Skeletal muscle satellite cell (primary cell): ENCODE measurements around the gene ATP11A.

Experiments used
- H3K27me3 ChIP-seq: 2 replicates; pipeline ENCODE4 v1.7.0; 2013; ENCODE audit warnings: low read length; ENCODE audit not compliant: control insufficient read depth, insufficient read depth
- H3K36me3 ChIP-seq: 2 replicates; pipeline ENCODE4 v1.7.0; 2013; ENCODE audit warnings: mild to moderate bottlenecking, control low read depth, low read length; ENCODE audit not compliant: insufficient read depth
- H3K4me1 ChIP-seq: 2 replicates; pipeline ENCODE4 v1.7.0; 2013; ENCODE audit warnings: low read length; ENCODE audit not compliant: control insufficient read depth, insufficient read depth
- H3K4me2 ChIP-seq: 2 replicates; pipeline ENCODE4 v1.7.0; 2013; ENCODE audit warnings: mild to moderate bottlenecking, low read length
- H3K4me3 ChIP-seq: 2 replicates; pipeline ENCODE4 v1.7.0; 2013; ENCODE audit warnings: low read length
- H3K9ac ChIP-seq: 2 replicates; pipeline ENCODE4 v1.7.0; 2013; ENCODE audit warnings: mild to moderate bottlenecking, low read depth, low read length, moderate library complexity
- H3K9me3 ChIP-seq: replicated peaks from 2 replicates; pipeline ENCODE4 v1.7.0; 2013; ENCODE audit warnings: mild to moderate bottlenecking, control low read depth, low read length

Gene ATP11A

GRCh38 chr13:112849500-112849899, 159.7 kb downstream of the ATP11A start:
- no peak overlapping the region for H3K4me3 ChIP-seq
- no peak overlapping the region for H3K9ac ChIP-seq
- no peaks in the 10 kb centered on the region for H3K9me3 ChIP-seq
- H3K27me3 ChIP-seq: no peaks in the 10 kb centered on the region
- H3K4me2 ChIP-seq: no peak overlapping the region
- H3K36me3 ChIP-seq: peaks cover 3% of the 10 kb centered on the region
- H3K4me1 ChIP-seq: no peaks in the 10 kb centered on the region

GRCh38 chr13:112850273-112850672, 160.4 kb downstream of the ATP11A start:
- Histone ChIP-seq H3K4me2 (no peak overlapping the region), H3K36me3 (peaks cover 4% of the 10 kb centered on the region), H3K9ac (no peak overlapping the region), H3K27me3 (no peaks in the 10 kb centered on the region), H3K9me3 (no peaks in the 10 kb centered on the region), H3K4me1 (no peaks in the 10 kb centered on the region), H3K4me3 (no peak overlapping the region)

GRCh38 chr13:112851107-112852038, 161.5 kb downstream of the ATP11A start:
- no peak overlapping the region for H3K9ac ChIP-seq
- no peak overlapping the region for H3K4me2 ChIP-seq
- peaks cover 4% of the 10 kb centered on the region for H3K36me3 ChIP-seq
- no peaks in the 10 kb centered on the region for H3K4me1 ChIP-seq
- H3K27me3 ChIP-seq: no peaks in the 10 kb centered on the region
- no peak overlapping the region for H3K4me3 ChIP-seq
- no peaks in the 10 kb centered on the region for H3K9me3 ChIP-seq

GRCh38 chr13:112852392-112852791, 162.6 kb downstream of the ATP11A start:
- H3K36me3 ChIP-seq: peaks cover 4% of the 10 kb centered on the region
- no peaks in the 10 kb centered on the region for H3K9me3 ChIP-seq
- no peaks in the 10 kb centered on the region for H3K27me3 ChIP-seq
- H3K4me2 ChIP-seq: no peak overlapping the region
- H3K4me1 ChIP-seq: no peaks in the 10 kb centered on the region
- no peak overlapping the region for H3K4me3 ChIP-seq
- H3K9ac ChIP-seq: no peak overlapping the region

- peaks cover 8% of the 10 kb centered on the region for H3K36me3 ChIP-seq
- H3K27me3 ChIP-seq: no peaks in the 10 kb centered on the region
- H3K4me3 ChIP-seq: no peak overlapping the region
- H3K9me3 ChIP-seq: no peaks in the 10 kb centered on the region
- H3K9ac ChIP-seq: no peak overlapping the region
- no peak overlapping the region for H3K4me2 ChIP-seq
- no peaks in the 10 kb centered on the region for H3K4me1 ChIP-seq
These were observed 163.0 kb downstream of the ATP11A start for GRCh38 chr13:112852808-112853207.

GRCh38 chr13:112854321-112854720, 164.5 kb downstream of the ATP11A start:
- Histone ChIP-seq H3K4me1 (peaks cover under 1% of the 10 kb centered on the region), H3K36me3 (peaks cover 11% of the 10 kb centered on the region), H3K9me3 (no peaks in the 10 kb centered on the region), H3K4me3 (no peak overlapping the region), H3K27me3 (no peaks in the 10 kb centered on the region), H3K9ac (no peak overlapping the region), H3K4me2 (no peak overlapping the region)

- Histone ChIP-seq H3K9ac (no peak overlapping the region), H3K4me1 (peaks cover 9% of the 10 kb centered on the region), H3K4me2 (no peak overlapping the region), H3K27me3 (no peaks in the 10 kb centered on the region), H3K36me3 (peaks cover 11% of the 10 kb centered on the region), H3K9me3 (no peaks in the 10 kb centered on the region), H3K4me3 (no peak overlapping the region)
These were observed 166.0 kb downstream of the ATP11A start for GRCh38 chr13:112855859-112856258.

GRCh38 chr13:112857914-112858490, 168.2 kb downstream of the ATP11A start:
- no peak overlapping the region for H3K9ac ChIP-seq
- no peak overlapping the region for H3K4me2 ChIP-seq
- no peaks in the 10 kb centered on the region for H3K9me3 ChIP-seq
- no peaks in the 10 kb centered on the region for H3K27me3 ChIP-seq
- H3K4me1 ChIP-seq: peaks cover 9% of the 10 kb centered on the region
- no peak overlapping the region for H3K4me3 ChIP-seq
- peaks cover 11% of the 10 kb centered on the region for H3K36me3 ChIP-seq

GRCh38 chr13:112859128-112859816, 169.4 kb downstream of the ATP11A start:
- H3K9me3 ChIP-seq: no peaks in the 10 kb centered on the region
- H3K27me3 ChIP-seq: no peaks in the 10 kb centered on the region
- H3K4me1 ChIP-seq: peaks cover 9% of the 10 kb centered on the region
- no peak overlapping the region for H3K4me3 ChIP-seq
- no peak overlapping the region for H3K9ac ChIP-seq
- H3K4me2 ChIP-seq: no peak overlapping the region
- peaks cover 10% of the 10 kb centered on the region for H3K36me3 ChIP-seq

GRCh38 chr13:112859817-112860190, 170.0 kb downstream of the ATP11A start:
- H3K9me3 ChIP-seq: no peaks in the 10 kb centered on the region
- H3K9ac ChIP-seq: no peak overlapping the region
- peaks cover 9% of the 10 kb centered on the region for H3K4me1 ChIP-seq
- peaks cover 7% of the 10 kb centered on the region for H3K36me3 ChIP-seq
- no peak overlapping the region for H3K4me2 ChIP-seq
- no peak overlapping the region for H3K4me3 ChIP-seq
- H3K27me3 ChIP-seq: no peaks in the 10 kb centered on the region

- Histone ChIP-seq H3K9me3 (no peaks in the 10 kb centered on the region), H3K4me1 (peaks cover 9% of the 10 kb centered on the region), H3K4me2 (no peak overlapping the region), H3K4me3 (no peak overlapping the region), H3K36me3 (peaks cover 7% of the 10 kb centered on the region), H3K9ac (no peak overlapping the region), H3K27me3 (no peaks in the 10 kb centered on the region)
These were observed 172.2 kb downstream of the ATP11A start for GRCh38 chr13:112861876-112862615.
